Measurements from ENCODE around the gene ACSL1. TPM values are rescaled to one million over a fixed set of nuclear protein-coding genes. Genes with fewer than 3 reads are reported as not detected.

Gene ACSL1
- total RNA-seq, 1 experiment from 2014 or later, result 3.5 TPM

- Histone ChIP-seq H3K27me3 (ENCODE audit: insufficient read depth, low read length) (no peaks in the 10 kb centered on the region), H2BK5ac (ENCODE audit: insufficient read length, low read length) (no peak overlapping the region), H3T11ph (ENCODE audit: low read length) (no peak overlapping the region), H4K8ac (replicated peaks; ENCODE audit: insufficient read length, low read depth, low read length) (no peak overlapping the region), H3K23ac (ENCODE audit: insufficient read length, low read depth, low read length) (no peak overlapping the region), H4K5ac (ENCODE audit: insufficient read length, low read depth, low read length) (no peak overlapping the region), H4K20me1 (ENCODE audit: control insufficient read depth, insufficient read depth, insufficient read length) (no peaks in the 10 kb centered on the region), H3K4me2 (ENCODE audit: insufficient read depth, insufficient read length, low read length) (no peak overlapping the region), H3K4me1 (ENCODE audit: insufficient read depth, low read length) (peaks cover 6% of the 10 kb centered on the region), H3K9me3 (ENCODE audit: control insufficient read depth, low read depth, low read length) (no peaks in the 10 kb centered on the region), H3K79me1 (ENCODE audit: insufficient read depth, low read depth, low read length, poor library complexity, severe bottlenecking) (no peaks in the 10 kb centered on the region), H3K14ac (ENCODE audit: insufficient read depth, low read length) (no peak overlapping the region), H2BK20ac (ENCODE audit: low read depth, low read length, poor library complexity, severe bottlenecking) (no peak overlapping the region), H3K4ac (ENCODE audit: low read depth, low read length) (no peak overlapping the region), H3K56ac (ENCODE audit: insufficient read length, low read depth, low read length) (no peak overlapping the region), H2BK15ac (ENCODE audit: low read depth, low read length) (no peak overlapping the region), H3K18ac (ENCODE audit: insufficient read length, low read depth, low read length) (no peak overlapping the region), H3K79me2 (ENCODE audit: insufficient read depth, low read length) (no peaks in the 10 kb centered on the region), H2BK12ac (ENCODE audit: insufficient read length, low read depth, low read length) (no peak overlapping the region), H3K23me2 (ENCODE audit: insufficient read length, low read depth, low read length, poor library complexity, severe bottlenecking) (no peaks in the 10 kb centered on the region), H3K27ac (ENCODE audit: insufficient read length, low read depth, low read length) (no peak overlapping the region), H2AK5ac (ENCODE audit: insufficient read length, low read length) (no peak overlapping the region), H3K9ac (ENCODE audit: extremely low read depth, insufficient read length, low read length) (no peak overlapping the region), H2AFZ (ENCODE audit: low read length) (no peak overlapping the region), H2BK120ac (ENCODE audit: low read depth, low read length, poor library complexity, severe bottlenecking) (no peak overlapping the region), H4K91ac (ENCODE audit: insufficient read length, low read depth, low read length) (no peak overlapping the region)
- TF ChIP-seq, protein P1, sequence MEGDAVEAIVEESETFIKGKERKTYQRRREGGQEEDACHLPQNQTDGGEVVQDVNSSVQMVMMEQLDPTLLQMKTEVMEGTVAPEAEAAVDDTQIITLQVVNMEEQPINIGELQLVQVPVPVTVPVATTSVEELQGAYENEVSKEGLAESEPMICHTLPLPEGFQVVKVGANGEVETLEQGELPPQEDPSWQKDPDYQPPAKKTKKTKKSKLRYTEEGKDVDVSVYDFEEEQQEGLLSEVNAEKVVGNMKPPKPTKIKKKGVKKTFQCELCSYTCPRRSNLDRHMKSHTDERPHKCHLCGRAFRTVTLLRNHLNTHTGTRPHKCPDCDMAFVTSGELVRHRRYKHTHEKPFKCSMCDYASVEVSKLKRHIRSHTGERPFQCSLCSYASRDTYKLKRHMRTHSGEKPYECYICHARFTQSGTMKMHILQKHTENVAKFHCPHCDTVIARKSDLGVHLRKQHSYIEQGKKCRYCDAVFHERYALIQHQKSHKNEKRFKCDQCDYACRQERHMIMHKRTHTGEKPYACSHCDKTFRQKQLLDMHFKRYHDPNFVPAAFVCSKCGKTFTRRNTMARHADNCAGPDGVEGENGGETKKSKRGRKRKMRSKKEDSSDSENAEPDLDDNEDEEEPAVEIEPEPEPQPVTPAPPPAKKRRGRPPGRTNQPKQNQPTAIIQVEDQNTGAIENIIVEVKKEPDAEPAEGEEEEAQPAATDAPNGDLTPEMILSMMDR (conservative IDR thresholded peaks at IDR 0.05), result no peak
- Mint-ChIP-seq H3K27ac (peak overlapping the region in 1 of 3 experiments; percentile 5; a peak in 1 of 7 replicates), H3K36me3 (ENCODE audit: insufficient read depth in 1 of 3, low read depth in 3 of 3) (no peaks in the 10 kb centered on the region), H3K27me3 (ENCODE audit: low read depth) (peaks cover 15% of the 10 kb centered on the region), H3K4me1 (peaks cover 30 to 32% of the 10 kb centered on the region in 2 experiments), H3K4me3 (no peak overlapping the region), H3K9me3 (no peaks in the 10 kb centered on the region)
- DNase-seq, result peak; percentile 44
- WGBS (ENCODE audit: extremely low coverage, insufficient read length, low lambda C conversion rate), result no CpG with 5 or more reads among the region's 11 CpGs
Measured at GRCh38 chr4:184805462-184806228, 20.1 kb downstream of the ACSL1 start.
